ENCODE results near the gene ZNF503.

GRCh38 chr10:75358835-75359421 lies 42.6 kb downstream of the ZNF503 start:
- TF ChIP-seq CTCF (IDR thresholded peaks at IDR 0.05; ENCODE audit: low read depth, low read length) (no peak), EZH2phosphoT487 (IDR thresholded peaks at IDR 0.05; ENCODE audit: low read depth) (no peak)

Measured in OCI-LY3 (cell line).